ENCODE results near the gene SYN1. TPM values are rescaled to one million over a fixed set of nuclear protein-coding genes. Genes with fewer than 3 reads are reported as not detected.
A peak's percentile ranks its signal among the peaks of the same experiment; 100 is the strongest.

Gene SYN1
- total RNA-seq, 6 experiments from 2014 or later: 0.22 to 3.1 (median 0.37) TPM; not detected in 1

- Histone ChIP-seq H3K4me1 (no peaks in the 10 kb centered on the region), H3K27me3 (no peaks in the 10 kb centered on the region), H3K4me3 (no peak overlapping the region), H3K36me3 (no peaks in the 10 kb centered on the region), H3K9me3 (no peaks in the 10 kb centered on the region), H3K27ac (no peak overlapping the region)
- ATAC-seq (no peak), DNase-seq (no peak)
- intact Hi-C loops (cut with DNase I): no loop called here
- WGBS (ENCODE audit: insufficient coverage, low coverage, low lambda C conversion rate, missing lambda C conversion rate): 68% methylated on average over 5 of the region's 8 CpGs
- TF ChIP-seq CTCF (IDR thresholded peaks at IDR 0.05) (no peak), POLR2A (IDR thresholded peaks at IDR 0.05) (no peak)
Observed at GRCh38 chrX:47529548-47529947, 90.1 kb downstream of the SYN1 start.

GRCh38 chrX:47523713-47524166 is 95.9 kb downstream of the SYN1 start:
- DNase-seq (no peak), ATAC-seq (no peak)
- no peak for TF ChIP-seq CTCF (IDR thresholded peaks at IDR 0.05)
- TF ChIP-seq POLR2A (IDR thresholded peaks at IDR 0.05): no peak
- H3K4me3 ChIP-seq: peak overlapping the region; percentile 42 to 48 (median 46)
- H3K27ac ChIP-seq: no peak overlapping the region
- 89% methylated on average over 5 of the region's 34 CpGs for WGBS (ENCODE audit: insufficient coverage, low coverage, low lambda C conversion rate, missing lambda C conversion rate)
- intact Hi-C loops (cut with DNase I): no loop called here
- H3K9me3 ChIP-seq: no peaks in the 10 kb centered on the region
- no peaks in the 10 kb centered on the region for H3K4me1 ChIP-seq
- no peaks in the 10 kb centered on the region for H3K36me3 ChIP-seq
- no peaks in the 10 kb centered on the region for H3K27me3 ChIP-seq

GRCh38 chrX:47523297-47523696 is 96.4 kb downstream of the SYN1 start:
- no peaks in the 10 kb centered on the region for H3K27me3 ChIP-seq
- H3K27ac ChIP-seq: no peak overlapping the region
- H3K36me3 ChIP-seq: no peaks in the 10 kb centered on the region
- TF ChIP-seq CTCF (IDR thresholded peaks at IDR 0.05) (peak; percentile 62 to 76 (median 76)), POLR2A (IDR thresholded peaks at IDR 0.05) (no peak)
- H3K4me1 ChIP-seq: no peaks in the 10 kb centered on the region
- DNase-seq (peak; percentile 84 to 87 (median 85)), ATAC-seq (peak; percentile 98 to 100 (median 100))
- peak overlapping the region; percentile 42 to 48 (median 46) for H3K4me3 ChIP-seq
- intact Hi-C loops (cut with DNase I): no loop called here
- WGBS (ENCODE audit: insufficient coverage, low coverage, low lambda C conversion rate, missing lambda C conversion rate): 37% methylated on average over 11 of the region's 33 CpGs
- H3K9me3 ChIP-seq: no peaks in the 10 kb centered on the region

Small RNA genes lying within 50 kb of the gene (microRNA-seq; reads per million reads assigned to microRNA genes)
- gene MIR4769: 0.64 to 0.87 reads per million in 2 donors

Small RNA genes lying within 50 kb of the gene (small RNA-seq; reads per million reads assigned to genes)
- gene MIR4769: 0 reads per million in 2 experiments

Other genes starting within 250 kb of the SYN1 start
- gene ZNF157, start 249.3 kb downstream of the SYN1 start, total RNA-seq: not detected
- gene ZNF41, start 136.6 kb downstream of the SYN1 start, total RNA-seq: 1 to 10 TPM; 2.7 to 6.1 (median 3.9) TPM
- gene ARAF, start 58.7 kb downstream of the SYN1 start, total RNA-seq: 10 to 100 TPM; 31.5 to 86.0 (median 54.9) TPM
- gene TIMP1, start 37.4 kb downstream of the SYN1 start, total RNA-seq: 100 to 1,000 TPM in 4 of 6 experiments, 10 to 100 TPM in 2; 82.1 to 432 (median 143) TPM
- 10 to 100 TPM in 3 of 6 experiments, 1 to 10 TPM in 3; 6.8 to 24.0 (median 9.8) TPM for gene CFP, start 10.1 kb upstream of the SYN1 start, total RNA-seq
- gene ELK1, start 30.7 kb upstream of the SYN1 start, total RNA-seq: 10 to 100 TPM; 14.8 to 23.9 (median 19.7) TPM
- 10 to 100 TPM; 40.2 to 53.5 (median 49.5) TPM for gene UXT, start 39.3 kb upstream of the SYN1 start, total RNA-seq
- gene ZNF81, start 217.0 kb upstream of the SYN1 start, total RNA-seq: 1 to 10 TPM; 2.4 to 3.8 (median 3.3) TPM